Measurements from ENCODE around the gene DGCR6L. TPM values are rescaled to one million over a fixed set of nuclear protein-coding genes. Genes with fewer than 3 reads are reported as not detected.
"Not testable (repeated sequence)": the region's sequence is repeated elsewhere in the genome, so short reads cannot be mapped to it uniquely, and the experiment has no call there.

The DGCR6L gene
- total RNA-seq, 5 donors from 2014 or later (not counting 1 experiment from before 2014, with no cell fraction given) = 34.9 to 50.7 (median 46.7) TPM

DNA sequence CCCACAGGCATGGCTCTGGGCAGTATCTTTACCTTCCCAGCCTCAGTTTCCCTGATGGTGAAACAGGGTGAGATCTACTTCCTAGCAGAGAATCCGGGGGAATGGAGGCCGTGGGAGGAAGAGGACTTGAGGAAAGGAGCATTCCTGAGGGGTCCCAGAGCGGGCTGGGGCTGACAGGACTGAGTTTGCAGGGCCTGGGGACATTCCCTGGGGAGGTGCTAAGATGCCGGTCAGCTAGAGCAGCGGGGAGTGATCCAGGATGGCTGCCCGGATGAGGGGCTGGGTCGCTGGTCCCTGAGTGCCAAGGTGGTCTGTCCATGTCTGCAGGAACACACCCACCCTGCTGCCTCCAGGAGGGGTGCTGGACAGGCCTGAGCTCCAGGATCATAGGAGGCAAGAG lies 43.4 kb downstream of the DGCR6L start:
- no peaks in the 10 kb centered on the region for H3K9me3 Mint-ChIP-seq
- no peaks in the 10 kb centered on the region for H3K36me3 ChIP-seq (ENCODE audit: control insufficient read depth in 2 of 2, extremely low read depth in 1 of 2, insufficient read depth in 1 of 2, low read length in 1 of 2)
- no peak overlapping the region for H3K4me3 Mint-ChIP-seq
- ATAC-seq (replicated peaks in 1 of 4) (no peak), DNase-seq (no peak)
- H3K27ac ChIP-seq (ENCODE audit: low read length) = no peak overlapping the region
- H3K4me1 Mint-ChIP-seq = peaks cover 0 to 1% (median 0%) of the 10 kb centered on the region in 3 donors
- CTCF ChIA-PET = no interaction called here
- H3K4me3 ChIP-seq (ENCODE audit: control insufficient read depth in 1 of 2, extremely low read depth in 1 of 2, low read length in 1 of 2) = no peak overlapping the region
- H3K4me1 ChIP-seq (ENCODE audit: control insufficient read depth in 1 of 2, extremely low read depth in 1 of 2, insufficient read depth in 2 of 2, low read length in 2 of 2) = no peaks in the 10 kb centered on the region
- POLR2A ChIA-PET = no interaction called here
- no peaks in the 10 kb centered on the region for H3K36me3 Mint-ChIP-seq
- 69% methylated on average over 7 of the region's 7 CpGs for WGBS (ENCODE audit: insufficient coverage)
- H3K27me3 Mint-ChIP-seq = peaks cover 0 to 2% of the 10 kb centered on the region in 2 donors
- H3K27me3 ChIP-seq (replicated peaks in 1 of 2; ENCODE audit: control insufficient read depth in 2 of 2, extremely low read depth in 1 of 2, insufficient read depth in 2 of 2, low read length in 1 of 2) = peaks cover 0 to 8% of the 10 kb centered on the region in 2 experiments
- no peaks in the 10 kb centered on the region for H3K9me3 ChIP-seq
- H3K27ac Mint-ChIP-seq = no peak overlapping the region

GRCh38 chr22:20275836-20276235 lies 44.0 kb downstream of the DGCR6L start:
- peaks cover 0 to 9% of the 10 kb centered on the region in 2 experiments for H3K27me3 ChIP-seq (replicated peaks in 1 of 2; ENCODE audit: control insufficient read depth in 2 of 2, extremely low read depth in 1 of 2, insufficient read depth in 2 of 2, low read length in 1 of 2)
- ATAC-seq (replicated peaks in 1 of 4) (no peak), DNase-seq (no peak)
- H3K36me3 ChIP-seq (ENCODE audit: control insufficient read depth in 2 of 2, extremely low read depth in 1 of 2, insufficient read depth in 1 of 2, low read length in 1 of 2) = no peaks in the 10 kb centered on the region
- POLR2A ChIA-PET = no interaction called here
- Mint-ChIP-seq H3K36me3 (no peaks in the 10 kb centered on the region), H3K27ac (no peak overlapping the region), H3K9me3 (no peaks in the 10 kb centered on the region), H3K4me1 (peaks cover 0 to 1% (median 0%) of the 10 kb centered on the region in 3 donors), H3K4me3 (no peak overlapping the region), H3K27me3 (peaks cover 0 to 2% of the 10 kb centered on the region in 2 donors)
- no peaks in the 10 kb centered on the region for H3K9me3 ChIP-seq
- no peaks in the 10 kb centered on the region for H3K4me1 ChIP-seq (ENCODE audit: control insufficient read depth in 1 of 2, extremely low read depth in 1 of 2, insufficient read depth in 2 of 2, low read length in 2 of 2)
- no peak overlapping the region for H3K4me3 ChIP-seq (ENCODE audit: control insufficient read depth in 1 of 2, extremely low read depth in 1 of 2, low read length in 1 of 2)
- WGBS (ENCODE audit: insufficient coverage) = 89% methylated on average over 4 of the region's 13 CpGs
- H3K27ac ChIP-seq (ENCODE audit: low read length) = no peak overlapping the region
- CTCF ChIA-PET = no interaction called here

- H3K4me1 Mint-ChIP-seq; H3K4me3 ChIP-seq (ENCODE audit: control insufficient read depth in 1 of 2, extremely low read depth in 1 of 2, low read length in 1 of 2); H3K9me3 ChIP-seq; DNase-seq; H3K4me1 ChIP-seq (ENCODE audit: control insufficient read depth in 1 of 2, extremely low read depth in 1 of 2, insufficient read depth in 2 of 2, low read length in 2 of 2); H3K36me3 ChIP-seq (ENCODE audit: control insufficient read depth in 2 of 2, extremely low read depth in 1 of 2, insufficient read depth in 1 of 2, low read length in 1 of 2); POLR2A ChIA-PET; H3K27me3 ChIP-seq (replicated peaks in 1 of 2; ENCODE audit: control insufficient read depth in 2 of 2, extremely low read depth in 1 of 2, insufficient read depth in 2 of 2, low read length in 1 of 2); H3K36me3 Mint-ChIP-seq; H3K27ac Mint-ChIP-seq; CTCF ChIA-PET; H3K9me3 Mint-ChIP-seq; H3K27ac ChIP-seq (ENCODE audit: low read length); H3K4me3 Mint-ChIP-seq; H3K27me3 Mint-ChIP-seq; ATAC-seq (replicated peaks in 1 of 4): not testable (repeated sequence)
- WGBS (ENCODE audit: insufficient coverage) = no CpG with 5 or more reads among the region's 7 CpGs
Observed at GRCh38 chr22:20275325-20275724, 44.5 kb downstream of the DGCR6L start.

DNA sequence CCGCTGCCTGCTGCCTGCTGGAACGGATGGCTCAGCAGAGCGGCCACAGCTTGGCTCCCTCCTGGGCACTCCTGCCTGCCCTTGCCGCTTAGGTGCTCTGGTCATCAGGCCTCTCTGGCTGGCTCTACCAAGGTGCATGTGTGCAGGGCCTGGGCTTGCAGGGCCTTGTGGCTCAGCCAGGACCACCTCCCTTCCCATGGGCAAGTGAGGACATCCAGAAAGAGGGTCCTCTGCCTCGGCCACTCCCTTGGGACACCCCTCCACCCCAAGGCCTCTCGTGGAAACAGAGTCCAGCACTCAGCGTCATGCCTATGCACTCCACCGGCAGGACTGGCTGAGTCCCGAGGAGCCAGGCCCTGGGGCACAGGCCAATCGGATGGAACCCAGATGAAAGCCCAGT lies 45.5 kb downstream of the DGCR6L start:
- H3K4me3 Mint-ChIP-seq; CTCF ChIA-PET; POLR2A ChIA-PET; H3K27ac ChIP-seq (ENCODE audit: low read length); H3K27ac Mint-ChIP-seq; H3K27me3 Mint-ChIP-seq; ATAC-seq (replicated peaks in 1 of 4); H3K4me3 ChIP-seq (ENCODE audit: control insufficient read depth in 1 of 2, extremely low read depth in 1 of 2, low read length in 1 of 2); H3K36me3 Mint-ChIP-seq; H3K36me3 ChIP-seq (ENCODE audit: control insufficient read depth in 2 of 2, extremely low read depth in 1 of 2, insufficient read depth in 1 of 2, low read length in 1 of 2); H3K9me3 Mint-ChIP-seq; H3K4me1 ChIP-seq (ENCODE audit: control insufficient read depth in 1 of 2, extremely low read depth in 1 of 2, insufficient read depth in 2 of 2, low read length in 2 of 2); DNase-seq; H3K27me3 ChIP-seq (replicated peaks in 1 of 2; ENCODE audit: control insufficient read depth in 2 of 2, extremely low read depth in 1 of 2, insufficient read depth in 2 of 2, low read length in 1 of 2); H3K9me3 ChIP-seq; H3K4me1 Mint-ChIP-seq: not testable (repeated sequence)
- 92% methylated on average over 7 of the region's 10 CpGs for WGBS (ENCODE audit: insufficient coverage)

GRCh38 chr22:20273758-20274181 lies 46.1 kb downstream of the DGCR6L start:
- DNase-seq (no peak), ATAC-seq (replicated peaks in 1 of 4) (no peak)
- ChIA-PET CTCF (no interaction called here), POLR2A (no interaction called here)
- 78% methylated on average over 7 of the region's 12 CpGs for WGBS (ENCODE audit: insufficient coverage)
- Histone ChIP-seq H3K27ac (ENCODE audit: low read length) (no peak overlapping the region), H3K27me3 (replicated peaks in 1 of 2; ENCODE audit: control insufficient read depth in 2 of 2, extremely low read depth in 1 of 2, insufficient read depth in 2 of 2, low read length in 1 of 2) (peaks cover 0 to 11% of the 10 kb centered on the region in 2 experiments), H3K36me3 (ENCODE audit: control insufficient read depth in 2 of 2, extremely low read depth in 1 of 2, insufficient read depth in 1 of 2, low read length in 1 of 2) (no peaks in the 10 kb centered on the region), H3K4me1 (ENCODE audit: control insufficient read depth in 1 of 2, extremely low read depth in 1 of 2, insufficient read depth in 2 of 2, low read length in 2 of 2) (peaks cover 0 to under 1% of the 10 kb centered on the region in 2 experiments), H3K9me3 (no peaks in the 10 kb centered on the region), H3K4me3 (ENCODE audit: control insufficient read depth in 1 of 2, extremely low read depth in 1 of 2, low read length in 1 of 2) (no peak overlapping the region)
- Mint-ChIP-seq H3K27me3 (no peaks in the 10 kb centered on the region), H3K27ac (no peak overlapping the region), H3K4me3 (no peak overlapping the region), H3K4me1 (peaks cover 0 to 2% (median 2%) of the 10 kb centered on the region in 3 donors), H3K9me3 (no peaks in the 10 kb centered on the region), H3K36me3 (no peaks in the 10 kb centered on the region)

DNA sequence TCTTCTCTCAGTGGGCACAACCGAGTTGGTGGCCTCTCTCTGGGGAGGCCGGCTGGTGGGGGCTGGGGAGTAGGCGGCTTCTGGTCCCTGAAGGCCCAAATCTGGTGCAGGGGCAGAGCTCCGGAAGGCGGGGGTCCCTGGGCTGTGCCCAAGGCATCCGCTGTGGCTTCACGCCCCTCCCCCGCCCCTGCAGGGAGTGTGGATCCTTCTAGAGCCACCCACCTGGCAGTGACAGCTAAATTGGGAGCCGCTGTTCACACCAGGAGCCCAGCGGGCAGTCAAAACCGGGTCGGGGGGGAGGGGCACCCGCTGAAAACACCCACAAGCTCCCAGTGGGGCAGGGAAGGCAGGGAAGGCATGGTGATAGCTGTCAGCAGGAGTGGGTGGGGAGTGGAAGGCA lies 47.2 kb downstream of the DGCR6L start:
- Histone ChIP-seq H3K4me3 (ENCODE audit: control insufficient read depth in 1 of 2, extremely low read depth in 1 of 2, low read length in 1 of 2) (no peak overlapping the region), H3K27ac (ENCODE audit: low read length) (no peak overlapping the region), H3K36me3 (ENCODE audit: control insufficient read depth in 2 of 2, extremely low read depth in 1 of 2, insufficient read depth in 1 of 2, low read length in 1 of 2) (no peaks in the 10 kb centered on the region), H3K27me3 (replicated peaks in 1 of 2; ENCODE audit: control insufficient read depth in 2 of 2, extremely low read depth in 1 of 2, insufficient read depth in 2 of 2, low read length in 1 of 2) (peaks cover 0 to 15% of the 10 kb centered on the region in 2 experiments), H3K4me1 (ENCODE audit: control insufficient read depth in 1 of 2, extremely low read depth in 1 of 2, insufficient read depth in 2 of 2, low read length in 2 of 2) (peaks cover 0 to 6% of the 10 kb centered on the region in 2 experiments), H3K9me3 (no peaks in the 10 kb centered on the region)
- H3K27me3 Mint-ChIP-seq = no peaks in the 10 kb centered on the region
- no peaks in the 10 kb centered on the region for H3K36me3 Mint-ChIP-seq
- 67% methylated on average over 9 of the region's 13 CpGs for WGBS (ENCODE audit: insufficient coverage)
- no peak for DNase-seq
- no peaks in the 10 kb centered on the region for H3K9me3 Mint-ChIP-seq
- H3K4me3 Mint-ChIP-seq = no peak overlapping the region
- CTCF ChIA-PET = no interaction called here
- H3K4me1 Mint-ChIP-seq = peaks cover 0 to 5% (median 3%) of the 10 kb centered on the region in 3 donors
- H3K27ac Mint-ChIP-seq = no peak overlapping the region
- ATAC-seq (replicated peaks in 1 of 4) = no peak
- POLR2A ChIA-PET = no interaction called here

DNA sequence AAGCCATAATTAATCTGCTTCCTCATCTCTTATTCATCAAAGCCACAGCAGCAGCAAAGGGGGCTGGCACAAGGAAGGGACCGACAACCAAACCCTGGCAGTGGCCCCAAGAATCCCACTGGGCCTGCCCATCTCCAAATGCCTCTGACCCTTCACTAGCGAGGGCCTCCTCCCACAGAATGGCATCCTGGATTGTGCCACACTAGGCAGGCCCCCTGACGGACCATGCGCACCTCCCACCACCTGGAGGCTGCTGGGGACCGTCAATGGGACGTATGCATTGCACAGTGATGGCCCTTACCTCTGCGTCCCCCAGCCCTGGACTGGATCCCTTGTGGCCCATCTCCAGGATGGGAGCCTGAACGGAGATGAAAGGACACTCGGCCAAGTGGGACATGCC lies 47.7 kb downstream of the DGCR6L start:
- ChIA-PET POLR2A (no interaction called here), CTCF (no interaction called here)
- no peaks in the 10 kb centered on the region for H3K36me3 Mint-ChIP-seq
- H3K4me1 Mint-ChIP-seq = peaks cover 0 to 5% (median 3%) of the 10 kb centered on the region in 3 donors
- ATAC-seq (replicated peaks in 1 of 4) = no peak
- no peak overlapping the region for H3K4me3 ChIP-seq (ENCODE audit: control insufficient read depth in 1 of 2, extremely low read depth in 1 of 2, low read length in 1 of 2)
- H3K27me3 ChIP-seq (replicated peaks in 1 of 2; ENCODE audit: control insufficient read depth in 2 of 2, extremely low read depth in 1 of 2, insufficient read depth in 2 of 2, low read length in 1 of 2) = peaks cover 0 to 19% of the 10 kb centered on the region in 2 experiments
- peaks cover 0 to 11% of the 10 kb centered on the region in 2 experiments for H3K4me1 ChIP-seq (ENCODE audit: control insufficient read depth in 1 of 2, extremely low read depth in 1 of 2, insufficient read depth in 2 of 2, low read length in 2 of 2)
- 97% methylated on average over 9 of the region's 9 CpGs for WGBS (ENCODE audit: insufficient coverage)
- no peak overlapping the region for H3K27ac ChIP-seq (ENCODE audit: low read length)
- H3K27me3 Mint-ChIP-seq = no peaks in the 10 kb centered on the region
- H3K9me3 Mint-ChIP-seq = no peaks in the 10 kb centered on the region
- no peak for DNase-seq
- no peaks in the 10 kb centered on the region for H3K9me3 ChIP-seq
- H3K27ac Mint-ChIP-seq = no peak overlapping the region
- no peaks in the 10 kb centered on the region for H3K36me3 ChIP-seq (ENCODE audit: control insufficient read depth in 2 of 2, extremely low read depth in 1 of 2, insufficient read depth in 1 of 2, low read length in 1 of 2)
- H3K4me3 Mint-ChIP-seq = no peak overlapping the region

Data from T-cell (primary cell).